HG02610 (cell line): ENCODE results near the gene MRGPRX4.
"Not testable (repeated sequence)": the region's sequence is repeated elsewhere in the genome, so short reads cannot be mapped to it uniquely, and the experiment has no call there.

Experiments
- ATAC-seq: cut with Tn5 transposase; IDR thresholded peaks from one replicate; pipeline ENCODE4 v1.9.1; 2021; ENCODE audit warnings: mild to moderate bottlenecking, moderate library complexity; ENCODE audit not compliant: unreplicated experiment

Gene MRGPRX4

DNA sequence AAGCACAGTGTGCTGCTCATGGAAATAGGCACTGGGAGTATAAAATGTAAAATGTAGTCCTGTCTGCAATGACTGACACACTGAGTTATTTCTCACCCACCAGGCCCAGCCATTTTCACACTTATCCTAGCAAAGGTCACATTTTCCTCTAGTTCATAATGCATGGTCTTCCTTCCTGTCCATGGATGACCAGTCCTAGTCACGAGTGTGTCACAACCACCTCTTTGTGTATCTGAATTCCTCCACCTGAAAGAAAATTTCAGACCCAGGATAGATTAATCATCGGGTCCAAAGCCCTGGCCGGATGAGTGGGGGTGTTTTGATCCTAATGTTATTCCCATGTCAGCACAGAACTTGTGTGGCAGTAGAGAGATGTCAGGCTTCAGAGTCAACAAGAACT, at the start of gene MRGPRX4:
Gene MRGPRX4 (plus strand): TSS at position 172 of the 400 bp plus-strand sequence. CDS start 420 bp downstream, outside the sequence.
- ATAC-seq = no peak

DNA sequence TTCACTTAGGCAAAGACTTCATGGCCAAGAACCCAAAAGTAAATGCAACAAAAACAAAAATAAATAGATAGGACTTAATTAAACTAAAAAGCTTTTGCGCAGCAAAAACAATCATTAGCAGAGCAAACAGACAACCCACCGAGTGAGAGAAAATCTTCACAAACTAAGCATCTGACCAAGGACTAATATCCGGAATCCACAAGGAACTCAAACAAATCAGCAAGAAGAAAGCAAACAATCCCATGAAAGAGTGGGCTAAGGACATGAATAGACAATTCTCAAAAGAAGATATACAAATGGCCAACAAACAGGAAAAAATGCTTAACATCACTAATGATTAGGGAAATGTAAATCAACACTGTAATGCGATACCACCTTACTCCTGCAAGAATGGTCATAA, 41.5 kb upstream of the MRGPRX4 start:
- not testable (repeated sequence) for ATAC-seq

DNA sequence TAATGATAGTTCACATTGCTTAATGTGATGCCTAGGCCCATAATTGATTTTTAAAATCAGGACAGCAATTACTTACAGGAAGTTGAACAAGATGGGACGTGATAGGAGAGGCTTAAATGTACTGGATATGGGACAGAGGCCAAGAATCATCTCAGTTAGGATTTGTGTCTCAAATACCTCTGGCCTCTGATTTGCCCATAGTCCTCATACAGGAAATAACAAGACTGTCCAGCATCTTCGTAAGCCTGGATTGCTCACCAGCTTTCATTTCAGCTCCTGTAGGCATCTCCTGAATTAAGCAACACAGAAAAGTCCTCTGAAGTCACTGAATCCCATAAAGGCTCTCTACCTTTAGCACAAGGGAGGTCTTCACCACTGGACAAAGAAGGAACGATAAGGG, 40.3 kb upstream of the MRGPRX4 start, which contains the start of gene MRGPRX3:
Gene MRGPRX3 (plus strand): TSS at position 231 of the 400 bp plus-strand sequence. CDS start 4,632 bp downstream, outside the sequence.
- no peak for ATAC-seq

DNA sequence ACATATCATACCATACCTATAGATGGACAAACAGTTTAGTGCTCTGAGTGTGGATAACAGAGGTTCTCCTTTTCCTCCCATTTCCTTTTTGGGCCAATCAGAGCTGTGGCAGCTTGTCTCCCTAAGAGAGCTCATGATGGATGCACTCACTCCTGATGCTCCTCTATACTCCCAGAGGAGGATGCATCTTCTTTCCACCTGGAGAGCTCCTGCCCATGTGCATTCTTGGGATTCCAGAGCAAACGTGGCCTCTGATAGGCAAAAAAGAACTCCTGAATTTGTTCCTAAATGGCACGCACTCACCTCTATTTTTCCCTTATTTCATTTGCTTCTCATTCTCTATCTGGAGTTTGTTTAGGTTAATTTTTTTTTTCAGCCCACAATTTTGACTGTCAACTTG, 37.3 kb upstream of the MRGPRX4 start:
- ATAC-seq = no peak

DNA sequence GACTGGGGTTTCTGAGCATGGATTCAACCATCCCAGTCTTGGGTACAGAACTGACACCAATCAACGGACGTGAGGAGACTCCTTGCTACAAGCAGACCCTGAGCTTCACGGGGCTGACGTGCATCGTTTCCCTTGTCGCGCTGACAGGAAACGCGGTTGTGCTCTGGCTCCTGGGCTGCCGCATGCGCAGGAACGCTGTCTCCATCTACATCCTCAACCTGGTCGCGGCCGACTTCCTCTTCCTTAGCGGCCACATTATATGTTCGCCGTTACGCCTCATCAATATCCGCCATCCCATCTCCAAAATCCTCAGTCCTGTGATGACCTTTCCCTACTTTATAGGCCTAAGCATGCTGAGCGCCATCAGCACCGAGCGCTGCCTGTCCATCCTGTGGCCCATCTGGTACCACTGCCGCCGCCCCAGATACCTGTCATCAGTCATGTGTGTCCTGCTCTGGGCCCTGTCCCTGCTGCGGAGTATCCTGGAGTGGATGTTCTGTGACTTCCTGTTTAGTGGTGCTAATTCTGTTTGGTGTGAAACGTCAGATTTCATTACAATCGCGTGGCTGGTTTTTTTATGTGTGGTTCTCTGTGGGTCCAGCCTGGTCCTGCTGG, 35.3 kb upstream of the MRGPRX4 start:
- ATAC-seq = no peak

DNA sequence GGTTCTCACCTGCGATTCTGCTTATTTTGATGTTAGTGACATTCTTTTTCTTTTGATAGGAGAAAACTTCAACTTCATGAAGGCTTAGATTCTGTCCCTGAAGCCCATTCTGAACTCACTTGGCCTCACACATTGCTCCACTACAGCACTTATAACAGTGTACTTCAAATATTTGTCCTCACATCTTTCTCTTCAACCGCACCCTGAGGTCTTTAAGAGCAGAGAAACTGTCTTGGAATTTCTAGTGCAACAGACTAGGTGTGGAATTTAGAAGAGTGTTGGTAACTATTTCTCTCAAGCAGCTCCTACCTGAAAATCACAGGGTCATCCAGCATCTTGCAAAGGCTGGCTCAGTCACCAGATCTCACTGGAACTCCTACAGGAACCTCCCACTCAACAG, 32.5 kb upstream of the MRGPRX4 start:
- no peak for ATAC-seq

DNA sequence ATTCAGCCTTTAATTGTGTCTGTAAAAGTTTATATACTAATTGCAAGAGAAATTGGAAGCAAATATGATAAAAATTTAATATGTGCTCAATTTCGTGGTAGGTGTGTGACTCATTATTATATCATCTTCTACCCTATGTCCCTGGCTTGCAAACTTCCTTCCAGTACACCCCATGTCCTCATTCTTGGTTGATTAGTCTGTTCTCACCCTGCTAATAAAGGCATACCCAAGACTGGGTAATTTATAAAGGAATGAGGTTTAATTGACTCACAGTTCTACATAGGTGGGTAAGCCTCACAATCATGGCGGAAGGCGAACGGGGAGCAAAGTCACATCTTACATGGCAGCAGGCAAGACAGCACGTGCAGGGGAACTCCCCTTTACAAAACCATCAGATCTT, 28.4 kb upstream of the MRGPRX4 start:
- no peak for ATAC-seq

DNA sequence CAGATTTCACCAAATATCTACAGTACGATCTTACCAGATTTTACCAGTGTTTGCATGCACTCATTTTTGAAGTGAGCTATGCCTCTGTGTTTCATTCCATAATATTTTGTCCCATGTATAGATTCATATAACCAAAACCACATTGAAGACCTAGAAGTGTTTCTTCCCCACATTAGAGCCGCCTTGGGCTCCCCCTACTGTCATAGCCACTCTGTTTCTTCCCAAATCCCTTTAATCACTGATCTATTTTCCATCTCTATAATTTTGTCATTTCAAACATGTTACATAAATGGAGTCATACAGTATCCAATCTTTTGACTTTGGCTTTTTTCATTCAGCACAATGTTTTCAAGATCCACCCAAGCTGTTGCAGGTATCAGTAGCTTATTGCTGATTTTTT, 27.6 kb upstream of the MRGPRX4 start:
- no peak for ATAC-seq

DNA sequence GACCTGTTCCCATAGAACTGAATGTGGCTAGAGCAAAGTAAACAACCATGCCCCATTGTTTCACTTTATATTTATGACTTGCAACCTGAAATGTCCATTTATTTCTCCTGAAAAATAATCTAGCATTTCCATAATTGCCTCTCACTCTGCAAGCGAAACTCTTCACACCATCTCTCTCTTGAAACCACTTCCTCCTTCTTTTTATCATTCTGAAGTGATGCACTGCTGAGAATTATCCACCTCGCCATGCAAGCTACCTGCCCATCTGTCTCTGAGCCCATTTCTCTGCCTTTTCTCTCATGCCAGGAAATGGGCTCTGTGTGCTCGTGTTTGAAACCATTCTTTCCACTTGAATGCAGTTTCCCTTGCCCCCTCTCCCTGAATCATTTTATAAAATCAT, 26.8 kb upstream of the MRGPRX4 start:
- no peak for ATAC-seq

DNA sequence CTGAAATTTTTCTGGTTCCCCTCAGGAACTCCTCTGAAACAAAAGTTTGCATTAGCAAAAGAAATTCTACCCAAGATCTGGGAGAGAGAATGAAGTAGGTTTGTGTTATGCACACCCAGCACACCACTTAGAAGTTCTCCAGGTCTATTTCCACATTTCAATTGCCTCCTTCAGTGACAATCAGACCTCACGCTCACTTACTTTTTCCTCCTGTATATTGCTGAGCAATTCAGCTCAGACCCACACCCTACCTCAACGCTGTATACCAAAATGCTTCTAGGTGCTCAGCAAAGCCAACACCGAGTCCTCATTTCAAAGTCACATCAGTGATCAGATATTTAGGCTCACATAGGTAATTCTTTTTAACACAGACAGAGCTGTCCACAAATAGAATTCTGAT, 21.1 kb upstream of the MRGPRX4 start:
- no peak for ATAC-seq

DNA sequence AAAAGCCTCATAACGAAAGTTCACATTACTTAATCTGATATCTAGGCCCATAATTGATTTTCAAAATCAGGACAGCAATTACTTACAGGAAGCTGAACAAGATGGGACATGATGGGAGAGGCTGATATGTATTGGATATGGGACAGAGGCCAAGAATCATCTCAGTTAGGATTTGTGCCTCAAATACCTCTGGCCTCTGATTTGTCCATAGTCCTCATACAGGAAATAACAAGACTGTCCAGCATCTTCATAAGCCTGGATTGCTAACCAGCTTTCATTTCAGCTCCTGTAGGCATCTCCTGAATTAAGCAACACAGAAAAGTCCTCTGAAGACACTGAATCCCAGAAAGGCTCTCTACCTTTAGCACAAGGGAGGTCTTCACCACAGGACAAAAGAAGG, 4.3 kb upstream of the MRGPRX4 start:
- no peak for ATAC-seq

DNA sequence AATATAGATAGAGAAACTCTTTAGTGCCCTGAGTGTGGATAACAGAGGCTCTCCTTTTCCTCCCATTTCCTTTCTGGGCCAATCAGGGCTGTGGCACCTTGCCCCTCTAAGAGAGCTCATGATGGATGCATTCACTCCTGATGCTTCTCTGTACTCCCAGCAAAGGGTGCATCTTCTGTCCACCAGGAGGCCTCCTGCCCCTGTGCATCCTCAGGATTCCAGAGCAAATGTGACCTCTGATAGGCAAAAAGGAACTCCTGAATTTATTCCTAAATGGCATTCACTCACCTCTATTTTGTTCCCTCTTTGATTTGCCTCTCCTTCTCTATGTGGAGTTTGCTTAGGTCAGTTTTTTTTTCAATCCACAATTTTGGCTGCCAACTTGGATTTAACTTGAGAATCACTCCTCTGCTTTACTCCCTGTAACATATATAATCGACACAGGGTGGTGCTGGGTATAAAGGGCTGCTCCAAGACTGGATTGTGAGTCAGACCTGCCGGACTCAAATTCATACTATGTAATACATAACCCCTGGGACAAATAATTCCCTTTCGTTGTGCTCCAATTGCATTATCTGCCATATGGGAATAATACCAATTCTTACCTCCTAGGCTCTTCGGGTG, 1.1 kb upstream of the MRGPRX4 start:
- ATAC-seq = no peak

DNA sequence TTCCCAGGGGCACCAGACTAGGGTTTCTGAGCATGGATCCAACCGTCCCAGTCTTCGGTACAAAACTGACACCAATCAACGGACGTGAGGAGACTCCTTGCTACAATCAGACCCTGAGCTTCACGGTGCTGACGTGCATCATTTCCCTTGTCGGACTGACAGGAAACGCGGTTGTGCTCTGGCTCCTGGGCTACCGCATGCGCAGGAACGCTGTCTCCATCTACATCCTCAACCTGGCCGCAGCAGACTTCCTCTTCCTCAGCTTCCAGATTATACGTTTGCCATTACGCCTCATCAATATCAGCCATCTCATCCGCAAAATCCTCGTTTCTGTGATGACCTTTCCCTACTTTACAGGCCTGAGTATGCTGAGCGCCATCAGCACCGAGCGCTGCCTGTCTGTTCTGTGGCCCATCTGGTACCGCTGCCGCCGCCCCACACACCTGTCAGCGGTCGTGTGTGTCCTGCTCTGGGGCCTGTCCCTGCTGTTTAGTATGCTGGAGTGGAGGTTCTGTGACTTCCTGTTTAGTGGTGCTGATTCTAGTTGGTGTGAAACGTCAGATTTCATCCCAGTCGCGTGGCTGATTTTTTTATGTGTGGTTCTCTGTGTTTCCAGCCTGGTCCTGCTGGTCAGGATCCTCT, 709 bp downstream of the MRGPRX4 start:
- ATAC-seq = no peak

DNA sequence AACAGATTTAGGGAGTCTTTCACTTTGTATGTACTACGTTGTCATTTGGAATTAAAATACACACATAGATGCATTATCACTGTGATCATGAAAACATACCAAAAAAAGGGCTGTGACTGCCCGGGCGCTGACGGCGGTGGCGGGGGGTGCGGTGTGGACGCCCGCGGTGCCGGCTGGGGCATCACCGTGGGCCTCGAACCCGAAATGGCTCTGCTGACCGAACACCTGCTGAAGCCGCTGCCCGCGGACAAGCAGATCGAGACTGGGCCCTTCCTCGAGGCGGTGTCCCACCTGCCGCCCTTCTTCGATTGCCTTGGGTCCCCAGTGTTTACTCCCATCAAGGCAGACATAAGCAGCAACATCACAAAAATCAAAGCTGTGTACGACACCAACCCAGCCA, 16.2 kb downstream of the MRGPRX4 start:
- no peak for ATAC-seq

DNA sequence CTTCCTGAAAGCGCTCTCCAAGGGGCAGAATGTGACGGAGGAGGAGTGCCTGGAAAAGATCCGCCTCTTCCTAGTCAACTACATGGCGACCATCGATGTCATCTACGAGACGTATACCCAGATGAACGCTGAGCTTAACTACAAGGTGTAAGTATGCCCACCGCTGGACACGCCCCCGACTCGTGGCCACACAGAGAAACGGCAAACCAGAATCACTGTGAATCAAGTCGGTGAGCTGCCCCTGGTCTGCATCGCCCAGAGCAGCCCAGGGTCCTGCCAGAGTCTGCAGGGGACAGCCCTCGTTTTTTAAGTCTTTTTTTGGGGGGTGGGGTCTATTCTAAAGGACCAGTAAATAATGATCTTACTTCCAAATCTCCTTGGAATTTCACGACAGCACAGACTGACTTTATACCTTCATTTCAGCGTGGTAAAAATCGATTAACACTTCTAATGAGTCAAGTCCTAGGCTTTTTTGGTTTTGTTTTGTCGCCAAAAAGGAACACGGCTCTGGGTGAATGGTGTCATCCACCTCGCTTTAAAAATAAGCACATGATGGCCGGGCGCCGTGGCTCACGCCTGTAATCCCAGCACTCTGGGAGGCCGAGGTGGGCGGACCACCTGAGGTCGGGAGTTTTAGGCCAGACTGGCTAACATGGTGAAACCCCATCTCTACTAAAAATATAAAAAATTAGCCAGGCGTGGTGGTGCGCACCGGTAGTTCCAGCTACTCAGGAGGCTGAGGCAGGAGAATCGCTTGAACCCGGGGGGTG, 17.0 kb downstream of the MRGPRX4 start:
- not testable (repeated sequence) for ATAC-seq

DNA sequence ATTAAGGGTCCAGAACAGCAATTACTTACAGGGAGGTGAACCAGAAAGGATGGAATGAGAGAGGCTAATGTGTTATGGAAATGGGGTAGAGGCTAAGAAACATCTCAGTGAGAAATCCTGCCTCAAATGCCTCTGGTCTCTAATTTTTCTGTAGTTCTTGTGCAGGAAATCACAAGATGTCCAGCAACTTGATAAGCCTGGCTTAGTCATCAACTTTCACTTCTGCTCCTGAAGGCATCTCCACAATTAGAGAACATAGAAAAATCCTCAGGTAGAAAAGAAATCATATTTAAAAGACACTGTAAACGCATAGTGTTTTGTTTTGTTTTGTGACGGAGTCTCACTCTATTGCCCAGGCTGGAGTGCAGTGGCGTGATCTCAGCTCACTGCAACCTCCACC, 18.7 kb downstream of the MRGPRX4 start:
- no peak for ATAC-seq

DNA sequence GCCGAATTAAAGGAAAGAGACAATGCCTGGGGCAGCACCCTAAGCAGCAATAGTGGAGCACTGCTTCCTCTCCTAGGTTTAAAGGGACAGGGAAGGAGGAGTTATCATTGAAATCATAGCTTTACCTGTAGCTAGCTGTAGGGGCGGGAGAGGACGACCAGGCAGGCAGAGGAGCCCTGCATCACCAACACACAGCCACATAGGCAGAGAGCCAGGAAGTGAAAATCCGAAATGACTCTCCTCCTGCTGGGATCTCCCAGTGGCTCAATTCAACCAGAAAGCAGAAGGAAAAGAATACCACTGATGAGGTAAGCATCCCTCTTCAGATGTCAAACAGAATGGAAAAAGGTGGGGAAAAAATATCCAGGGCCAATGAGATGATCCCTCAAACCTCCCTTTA, 20.4 kb downstream of the MRGPRX4 start:
- ATAC-seq = peak; percentile 40

DNA sequence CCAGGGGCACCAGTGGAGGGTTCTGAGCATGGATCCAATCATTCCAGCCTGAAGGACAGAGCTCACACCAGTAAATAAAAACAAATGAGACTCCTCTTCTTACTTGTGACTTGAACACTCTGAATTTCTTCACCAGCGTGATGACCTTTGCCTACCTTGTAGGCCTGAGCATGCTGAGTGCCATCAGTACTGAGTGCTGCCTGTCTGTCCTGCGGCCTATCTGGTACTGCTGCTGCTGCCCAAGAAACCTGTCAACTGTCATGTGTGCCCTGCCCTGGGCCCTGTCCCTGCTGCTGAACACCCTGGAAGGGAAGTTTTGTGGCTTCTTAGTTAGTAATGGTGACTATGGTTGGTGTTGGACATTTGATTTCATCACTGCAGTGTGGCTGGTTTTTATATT, 23.9 kb downstream of the MRGPRX4 start:
- ATAC-seq = no peak

DNA sequence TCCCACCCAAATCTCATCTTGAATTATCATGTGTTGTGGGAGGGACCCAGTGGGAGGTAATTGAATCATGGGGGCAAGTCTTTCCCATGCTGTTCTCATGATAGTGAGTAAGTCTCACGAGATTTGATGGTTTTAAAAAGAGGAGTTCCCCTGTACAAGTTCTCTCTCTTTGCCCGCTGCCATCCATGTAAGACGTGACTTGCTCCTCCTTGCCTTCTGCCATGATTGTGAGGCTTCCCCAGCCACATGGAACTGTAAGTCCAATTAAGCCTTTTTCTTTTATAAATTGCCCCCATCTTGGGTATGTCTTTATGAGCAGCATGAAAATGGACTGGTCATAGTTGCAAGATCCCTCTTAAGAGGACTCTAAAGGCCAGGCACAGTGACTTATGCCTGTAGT, 25.1 kb downstream of the MRGPRX4 start:
- not testable (repeated sequence) for ATAC-seq

DNA sequence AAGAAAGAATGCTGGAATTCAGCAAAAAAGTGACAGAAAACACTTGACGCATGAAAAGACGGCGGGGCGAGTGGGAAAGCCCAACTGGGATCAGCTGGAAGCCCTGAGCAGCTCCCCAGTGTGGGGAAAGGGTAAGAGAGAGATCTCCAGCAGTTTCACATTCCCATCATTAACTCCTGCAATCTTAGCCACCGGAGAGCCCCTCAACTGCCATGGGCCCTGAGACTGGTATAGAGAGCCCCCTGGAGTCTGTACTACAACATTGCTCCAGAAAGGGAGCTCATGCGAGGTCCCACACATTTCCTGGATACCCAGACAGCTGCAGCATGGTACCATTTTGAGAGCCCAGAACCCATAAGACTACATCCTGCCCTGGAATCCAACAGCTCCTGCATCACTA, 31.1 kb downstream of the MRGPRX4 start:
- no peak for ATAC-seq

DNA sequence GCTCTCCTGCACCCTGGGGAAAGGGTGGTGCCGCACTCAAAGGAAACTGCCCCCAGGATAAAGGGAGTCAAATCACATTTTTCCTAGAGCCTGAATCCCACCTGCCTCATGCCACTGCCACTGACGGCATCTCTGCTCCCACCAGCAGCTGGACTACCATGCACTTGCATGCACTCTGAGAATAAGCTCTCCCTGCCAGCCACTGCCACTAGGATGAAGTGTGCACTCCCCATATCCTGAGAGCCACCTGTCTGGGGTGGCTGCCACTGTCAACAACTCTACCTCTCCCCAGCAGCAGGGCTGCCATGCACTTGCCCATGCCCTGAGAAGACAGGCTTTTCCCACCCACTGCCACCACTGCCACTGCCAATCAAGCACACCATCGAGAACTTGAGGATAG, 31.6 kb downstream of the MRGPRX4 start:
- no peak for ATAC-seq

DNA sequence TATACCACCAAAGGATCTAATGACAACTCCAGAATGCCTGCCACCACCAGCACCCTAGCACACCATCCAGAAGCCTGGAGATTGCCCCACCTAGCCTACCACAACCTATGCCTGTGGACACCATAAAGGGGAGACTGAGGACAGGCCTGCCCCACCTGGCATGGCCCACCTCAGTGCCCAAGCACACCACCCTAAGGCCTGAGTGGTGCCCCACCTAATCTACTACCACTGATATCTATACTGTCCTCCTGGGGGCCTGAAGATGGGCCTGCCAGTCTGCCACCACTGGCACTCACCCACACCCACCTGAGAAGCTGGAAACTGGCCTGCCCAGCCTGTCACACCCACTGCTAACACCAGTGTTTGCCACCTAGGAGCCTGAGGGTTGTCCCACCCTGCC, 32.1 kb downstream of the MRGPRX4 start:
- ATAC-seq = no peak
